HEK293 (cell line): ENCODE measurements around the gene MYOC.
"Not testable (repeated sequence)": the region's sequence is repeated elsewhere in the genome, so short reads cannot be mapped to it uniquely, and the experiment has no call there.

Experiments used
- CTCF ChIA-PET: fragments of 350-600 bp; formaldehyde crosslinking; extraction: SDS; loops from one replicate; lab custom pipeline; 2021; ENCODE audit warnings: antibody characterized with exemption; lab: Yijun Ruan, JAX
- POLR2A ChIA-PET: fragments of 300-600 bp; formaldehyde crosslinking; extraction: SDS; loops from one replicate; lab custom pipeline; 2020; ENCODE audit warnings: antibody characterized with exemption, inconsistent platforms; lab: Yijun Ruan, JAX
- H3K27ac ChIP-seq: fragments of 200-500 bp; sonication (Bioruptor generic); 2 replicates; pipeline ENCODE4 v1.5.1; 2014; ENCODE audit warnings: low read depth, low read length, control low read depth, inconsistent platforms; ENCODE audit errors: extremely low read depth
- H3K36me3 ChIP-seq, 2 experiments: fragments of 200-500 bp in 1 of 2; sonication (Bioruptor generic) in 1 of 2; 1 replicate in 1 of 2; 2 replicates in 1 of 2; pipeline ENCODE4 v1.5.1; 2014 to 2017; ENCODE audit warnings: inconsistent platforms in 2 of 2, low read length in 2 of 2; ENCODE audit not compliant: control insufficient read depth in 2 of 2, insufficient read depth in 1 of 2
- H3K4me1 ChIP-seq: fragments of 200-500 bp; sonication (Bioruptor generic); 2 replicates; pipeline ENCODE4 v1.5.1; 2014; ENCODE audit warnings: mild to moderate bottlenecking, low read length, inconsistent platforms; ENCODE audit not compliant: control insufficient read depth, insufficient read depth
- H3K4me3 ChIP-seq: 2 replicates; pipeline ENCODE4 v1.5.1; 2011; ENCODE audit warnings: low read depth, mild to moderate bottlenecking, control low read depth, low read length, moderate library complexity
- H3K9me3 ChIP-seq: fragments of 200-500 bp; sonication (Bioruptor generic); 2 replicates; pipeline ENCODE4 v1.5.1; 2014; ENCODE audit warnings: low read depth, low read length, inconsistent platforms; ENCODE audit not compliant: control insufficient read depth, insufficient read depth
- GLIS1 ChIP-seq: fragments of 450-650 bp; formaldehyde crosslinking; IDR thresholded peaks from 2 replicates; pipeline ENCODE4 v1.5.1; 2016; ENCODE audit warnings: missing biosample characterization, missing genetic modification characterization
- OVOL3 ChIP-seq: fragments of 450-650 bp; formaldehyde crosslinking; IDR thresholded peaks from 2 replicates; pipeline ENCODE4 v1.5.1; 2016; ENCODE audit warnings: missing biosample characterization, missing genetic modification characterization
- SCRT2 ChIP-seq: fragments of 450-650 bp; formaldehyde crosslinking; IDR thresholded peaks from 2 replicates; pipeline ENCODE4 v1.5.1; 2016; ENCODE audit warnings: missing biosample characterization, missing genetic modification characterization
- SP3 ChIP-seq: fragments of 450-650 bp; formaldehyde crosslinking; IDR thresholded peaks from 2 replicates; pipeline ENCODE4 v1.5.1; 2016; ENCODE audit warnings: missing biosample characterization, missing genetic modification characterization
- YY1 ChIP-seq: fragments of 450-650 bp; formaldehyde crosslinking; IDR thresholded peaks from 2 replicates; pipeline ENCODE4 v1.5.1; 2018; ENCODE audit warnings: missing biosample characterization, missing genetic modification characterization
- YY2 ChIP-seq: fragments of 450-650 bp; formaldehyde crosslinking; IDR thresholded peaks from 2 replicates; pipeline ENCODE4 v1.5.1; 2016; ENCODE audit warnings: missing biosample characterization, missing genetic modification characterization
- ZNF114 ChIP-seq: fragments of 450-650 bp; formaldehyde crosslinking; IDR thresholded peaks from 2 replicates; pipeline ENCODE4 v1.5.0; 2017; ENCODE audit warnings: missing biosample characterization, missing genetic modification characterization
- ZNF184 ChIP-seq: fragments of 450-650 bp; IDR thresholded peaks from 2 replicates; pipeline ENCODE4 v1.5.1; 2018; ENCODE audit warnings: missing biosample characterization, mild to moderate bottlenecking, missing genetic modification characterization
- ZNF214 ChIP-seq: fragments of 450-650 bp; formaldehyde crosslinking; IDR thresholded peaks from 2 replicates; pipeline ENCODE4 v1.5.1; 2017; ENCODE audit warnings: missing biosample characterization, mild to moderate bottlenecking, missing genetic modification characterization, borderline replicate concordance
- ZNF324 ChIP-seq: fragments of 450-650 bp; formaldehyde crosslinking; IDR thresholded peaks from 2 replicates; pipeline ENCODE4 v1.5.1; 2016; ENCODE audit warnings: missing biosample characterization, missing genetic modification characterization
- ZNF391 ChIP-seq: fragments of 450-650 bp; formaldehyde crosslinking; IDR thresholded peaks from 2 replicates; pipeline ENCODE4 v1.5.1; 2016; ENCODE audit warnings: low read depth, missing biosample characterization, missing genetic modification characterization, borderline replicate concordance
- ZNF544 ChIP-seq: fragments of 450-650 bp; formaldehyde crosslinking; IDR thresholded peaks from 2 replicates; pipeline ENCODE4 v1.5.0; 2017; ENCODE audit warnings: missing biosample characterization, missing genetic modification characterization
- ZNF654 ChIP-seq: fragments of 450-650 bp; formaldehyde crosslinking; IDR thresholded peaks from 2 replicates; pipeline ENCODE4 v1.5.1; 2016; ENCODE audit warnings: low read depth, missing biosample characterization, missing genetic modification characterization
- ZNF776 ChIP-seq: fragments of 450-650 bp; formaldehyde crosslinking; IDR thresholded peaks from 2 replicates; pipeline ENCODE4 v1.5.0; 2017; ENCODE audit warnings: missing biosample characterization, missing genetic modification characterization, borderline replicate concordance
- TF ChIP-seq, protein P1 (sequence below): fragments of 450-650 bp; formaldehyde crosslinking; IDR thresholded peaks from 2 replicates; pipeline ENCODE4 v1.5.1; 2017; ENCODE audit warnings: missing biosample characterization, missing genetic modification characterization
- TF ChIP-seq, protein P2 (sequence below): fragments of 450-650 bp; formaldehyde crosslinking; IDR thresholded peaks from 2 replicates; pipeline ENCODE4 v1.5.1; 2017; ENCODE audit warnings: missing biosample characterization, missing genetic modification characterization
- TF ChIP-seq, protein P3 (sequence below): fragments of 450-650 bp; formaldehyde crosslinking; IDR thresholded peaks from 2 replicates; pipeline ENCODE4 v1.5.1; 2017; ENCODE audit warnings: missing biosample characterization, missing genetic modification characterization
- TF ChIP-seq, protein P4 (sequence below): fragments of 450-650 bp; formaldehyde crosslinking; IDR thresholded peaks from 2 replicates; pipeline ENCODE4 v1.5.1; 2016; ENCODE audit warnings: missing biosample characterization, missing genetic modification characterization

Gene MYOC

DNA sequence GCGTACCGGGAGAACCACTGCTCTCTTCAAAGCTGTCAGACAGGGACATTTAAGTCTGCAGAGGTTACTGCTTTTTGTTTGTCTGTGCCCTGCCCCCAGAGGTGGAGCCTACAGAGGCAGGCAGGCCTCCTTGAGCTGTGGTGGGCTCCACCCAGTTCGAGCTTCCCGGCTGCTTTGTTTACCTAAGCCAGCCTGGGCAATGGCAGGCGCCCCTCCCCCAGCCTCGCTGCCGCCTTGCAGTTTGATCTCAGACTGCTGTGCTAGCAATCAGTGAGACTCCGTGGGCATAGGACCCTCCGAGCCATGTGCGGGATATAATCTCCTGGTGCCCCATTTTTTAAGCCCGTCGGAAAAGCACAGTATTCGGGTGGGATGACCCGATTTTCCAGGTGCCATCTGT lies 43.3 kb upstream of the MYOC start:
- H3K27ac ChIP-seq, POLR2A ChIA-PET, H3K9me3 ChIP-seq, H3K4me1 ChIP-seq, H3K4me3 ChIP-seq, CTCF ChIA-PET, H3K36me3 ChIP-seq: not testable (repeated sequence)

DNA sequence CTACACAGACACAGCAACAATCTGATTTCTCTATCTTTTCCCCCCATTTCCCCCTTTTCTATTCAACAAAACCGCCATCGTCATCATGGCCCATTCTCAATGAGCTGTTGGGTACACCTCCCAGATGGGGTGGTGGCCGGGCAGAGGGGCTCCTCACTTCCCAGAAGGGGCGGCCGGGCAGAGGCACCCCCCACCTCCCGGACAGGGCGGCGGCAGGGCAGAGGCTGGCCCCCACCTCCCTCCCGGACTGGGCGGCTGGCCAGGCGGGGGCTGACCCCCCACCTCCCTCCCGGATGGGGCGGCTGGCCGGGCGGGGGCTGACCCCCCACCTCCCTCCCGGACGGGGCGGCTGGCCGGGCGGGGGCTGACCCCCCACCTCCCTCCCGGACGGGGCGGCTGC lies 41.1 kb upstream of the MYOC start:
- H3K4me1 ChIP-seq, H3K36me3 ChIP-seq, H3K27ac ChIP-seq, H3K4me3 ChIP-seq, CTCF ChIA-PET, H3K9me3 ChIP-seq, POLR2A ChIA-PET: not testable (repeated sequence)

DNA sequence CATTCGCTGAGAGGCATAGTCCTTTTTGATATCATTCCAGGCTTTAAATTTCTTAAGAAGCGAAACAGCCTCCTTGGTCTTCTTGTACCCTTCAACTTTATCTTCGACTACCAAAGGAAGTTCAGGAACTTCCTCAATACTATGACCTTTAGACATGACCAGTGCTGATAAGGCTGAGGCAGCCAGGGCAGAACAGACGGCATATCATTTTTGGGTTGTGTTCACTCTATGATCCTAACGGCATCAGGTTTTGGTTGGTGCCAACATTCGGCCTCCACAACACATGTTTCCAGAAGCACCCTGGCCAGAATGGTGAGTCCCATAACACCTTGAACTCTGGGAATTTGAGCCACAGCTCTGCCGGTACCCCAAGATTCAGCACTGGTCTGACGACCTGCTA lies 31.4 kb upstream of the MYOC start:
- TF ChIP-seq SCRT2 (no peak), ZNF391 (no peak), YY2 (no peak), ZNF184 (tag by site-specific recombination) (no peak), ZNF776 (tag by site-specific recombination) (no peak), YY1 (tag by site-specific recombination) (no peak), OVOL3 (no peak), ZNF214 (tag by site-specific recombination) (no peak), ZNF544 (no peak), ZNF114 (tag by site-specific recombination) (no peak), GLIS1 (tag by site-specific recombination) (no peak), ZNF324 (tag by site-specific recombination) (no peak), ZNF654 (tag by site-specific recombination) (no peak), SP3 (no peak)
- TF ChIP-seq, protein P1, sequence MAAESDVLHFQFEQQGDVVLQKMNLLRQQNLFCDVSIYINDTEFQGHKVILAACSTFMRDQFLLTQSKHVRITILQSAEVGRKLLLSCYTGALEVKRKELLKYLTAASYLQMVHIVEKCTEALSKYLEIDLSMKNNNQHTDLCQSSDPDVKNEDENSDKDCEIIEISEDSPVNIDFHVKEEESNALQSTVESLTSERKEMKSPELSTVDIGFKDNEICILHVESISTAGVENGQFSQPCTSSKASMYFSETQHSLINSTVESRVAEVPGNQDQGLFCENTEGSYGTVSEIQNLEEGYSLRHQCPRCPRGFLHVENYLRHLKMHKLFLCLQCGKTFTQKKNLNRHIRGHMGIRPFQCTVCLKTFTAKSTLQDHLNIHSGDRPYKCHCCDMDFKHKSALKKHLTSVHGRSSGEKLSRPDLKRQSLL (tag by site-specific recombination): no peak
- TF ChIP-seq, protein P2, sequence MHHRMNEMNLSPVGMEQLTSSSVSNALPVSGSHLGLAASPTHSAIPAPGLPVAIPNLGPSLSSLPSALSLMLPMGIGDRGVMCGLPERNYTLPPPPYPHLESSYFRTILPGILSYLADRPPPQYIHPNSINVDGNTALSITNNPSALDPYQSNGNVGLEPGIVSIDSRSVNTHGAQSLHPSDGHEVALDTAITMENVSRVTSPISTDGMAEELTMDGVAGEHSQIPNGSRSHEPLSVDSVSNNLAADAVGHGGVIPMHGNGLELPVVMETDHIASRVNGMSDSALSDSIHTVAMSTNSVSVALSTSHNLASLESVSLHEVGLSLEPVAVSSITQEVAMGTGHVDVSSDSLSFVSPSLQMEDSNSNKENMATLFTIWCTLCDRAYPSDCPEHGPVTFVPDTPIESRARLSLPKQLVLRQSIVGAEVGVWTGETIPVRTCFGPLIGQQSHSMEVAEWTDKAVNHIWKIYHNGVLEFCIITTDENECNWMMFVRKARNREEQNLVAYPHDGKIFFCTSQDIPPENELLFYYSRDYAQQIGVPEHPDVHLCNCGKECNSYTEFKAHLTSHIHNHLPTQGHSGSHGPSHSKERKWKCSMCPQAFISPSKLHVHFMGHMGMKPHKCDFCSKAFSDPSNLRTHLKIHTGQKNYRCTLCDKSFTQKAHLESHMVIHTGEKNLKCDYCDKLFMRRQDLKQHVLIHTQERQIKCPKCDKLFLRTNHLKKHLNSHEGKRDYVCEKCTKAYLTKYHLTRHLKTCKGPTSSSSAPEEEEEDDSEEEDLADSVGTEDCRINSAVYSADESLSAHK (tag by site-specific recombination): no peak
- TF ChIP-seq, protein P3, sequence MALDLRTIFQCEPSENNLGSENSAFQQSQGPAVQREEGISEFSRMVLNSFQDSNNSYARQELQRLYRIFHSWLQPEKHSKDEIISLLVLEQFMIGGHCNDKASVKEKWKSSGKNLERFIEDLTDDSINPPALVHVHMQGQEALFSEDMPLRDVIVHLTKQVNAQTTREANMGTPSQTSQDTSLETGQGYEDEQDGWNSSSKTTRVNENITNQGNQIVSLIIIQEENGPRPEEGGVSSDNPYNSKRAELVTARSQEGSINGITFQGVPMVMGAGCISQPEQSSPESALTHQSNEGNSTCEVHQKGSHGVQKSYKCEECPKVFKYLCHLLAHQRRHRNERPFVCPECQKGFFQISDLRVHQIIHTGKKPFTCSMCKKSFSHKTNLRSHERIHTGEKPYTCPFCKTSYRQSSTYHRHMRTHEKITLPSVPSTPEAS (tag by site-specific recombination): no peak
- TF ChIP-seq, protein P4, sequence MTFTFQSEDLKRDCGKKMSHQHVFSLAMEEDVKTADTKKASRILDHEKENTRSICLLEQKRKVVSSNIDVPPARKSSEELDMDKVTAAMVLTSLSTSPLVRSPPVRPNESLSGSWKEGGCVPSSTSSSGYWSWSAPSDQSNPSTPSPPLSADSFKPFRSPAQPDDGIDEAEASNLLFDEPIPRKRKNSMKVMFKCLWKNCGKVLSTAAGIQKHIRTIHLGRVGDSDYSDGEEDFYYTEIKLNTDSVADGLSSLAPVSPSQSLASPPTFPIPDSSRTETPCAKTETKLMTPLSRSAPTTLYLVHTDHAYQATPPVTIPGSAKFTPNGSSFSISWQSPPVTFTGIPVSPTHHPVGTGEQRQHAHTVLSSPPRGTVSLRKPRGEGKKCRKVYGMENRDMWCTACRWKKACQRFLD: no peak
- no peak overlapping the region for H3K27ac ChIP-seq
- H3K4me1 ChIP-seq: no peaks in the 10 kb centered on the region
- no peaks in the 10 kb centered on the region for H3K9me3 ChIP-seq
- ChIA-PET CTCF (interaction anchor here (0.6 kb wide), 1 partner anchor 36 kb away, joined by 3 read pairs; no protein-coding TSS in a partner anchor), POLR2A (no interaction called here)
- H3K36me3 ChIP-seq: no peaks in the 10 kb centered on the region
- no peak overlapping the region for H3K4me3 ChIP-seq
